Measurements from ENCODE around the gene PPP2R2C. TPM values are rescaled to one million over a fixed set of nuclear protein-coding genes. Genes with fewer than 3 reads are reported as not detected.

PPP2R2C gene
- total RNA-seq, 2 donors from 2014 or later: 0.14 to 0.41 TPM

- DNase-seq (ENCODE audit: low spot score) (no peak), ATAC-seq (ENCODE audit: insufficient number of reproducible peaks, low FRiP score, low read depth) (no peak)
- H3K9me3 ChIP-seq: no peaks in the 10 kb centered on the region
- no peaks in the 10 kb centered on the region for H3K27me3 ChIP-seq (replicated peaks; ENCODE audit: insufficient read depth)
- no peak overlapping the region for H3K4me3 ChIP-seq
- no peak overlapping the region for H3K27ac ChIP-seq
- no peaks in the 10 kb centered on the region for H3K36me3 ChIP-seq
- no peak for TF ChIP-seq CTCF (IDR thresholded peaks at IDR 0.05)
- H3K4me1 ChIP-seq (ENCODE audit: control insufficient read depth in 1 of 2, low read depth in 2 of 2): no peaks in the 10 kb centered on the region
Measured at GRCh38 chr4:6334203-6334887, 138.1 kb downstream of the PPP2R2C start.

GRCh38 chr4:6333301-6334202 is 138.9 kb downstream of the PPP2R2C start:
- ATAC-seq (ENCODE audit: insufficient number of reproducible peaks, low FRiP score, low read depth): no peak
- no peaks in the 10 kb centered on the region for H3K36me3 ChIP-seq
- no peaks in the 10 kb centered on the region for H3K27me3 ChIP-seq (replicated peaks; ENCODE audit: insufficient read depth)

GRCh38 chr4:6332669-6333050 is 139.8 kb downstream of the PPP2R2C start:
- H3K9me3 ChIP-seq: no peaks in the 10 kb centered on the region
- no peaks in the 10 kb centered on the region for H3K27me3 ChIP-seq (replicated peaks; ENCODE audit: insufficient read depth)
- TF ChIP-seq CTCF (IDR thresholded peaks at IDR 0.05): no peak
- no peak for DNase-seq (ENCODE audit: low spot score)
- no peak for ATAC-seq (ENCODE audit: insufficient number of reproducible peaks, low FRiP score, low read depth)
- no peaks in the 10 kb centered on the region for H3K4me1 ChIP-seq (ENCODE audit: control insufficient read depth in 1 of 2, low read depth in 2 of 2)
- no peak overlapping the region for H3K27ac ChIP-seq
- H3K36me3 ChIP-seq: no peaks in the 10 kb centered on the region
- H3K4me3 ChIP-seq: no peak overlapping the region

More at GRCh38 chr4:6333301-6334202, 138.9 kb downstream of the PPP2R2C start:
- Histone ChIP-seq H3K27ac (no peak overlapping the region), H3K4me3 (no peak overlapping the region), H3K4me1 (ENCODE audit: control insufficient read depth in 1 of 2, low read depth in 2 of 2) (no peaks in the 10 kb centered on the region), H3K9me3 (no peaks in the 10 kb centered on the region)
- peak; percentile 9 for TF ChIP-seq CTCF (IDR thresholded peaks at IDR 0.05)
- no peak for DNase-seq (ENCODE audit: low spot score)

- Histone ChIP-seq H3K27me3 (replicated peaks; ENCODE audit: insufficient read depth) (no peaks in the 10 kb centered on the region), H3K4me3 (no peak overlapping the region), H3K9me3 (no peaks in the 10 kb centered on the region), H3K4me1 (ENCODE audit: control insufficient read depth in 1 of 2, low read depth in 2 of 2) (no peaks in the 10 kb centered on the region), H3K36me3 (no peaks in the 10 kb centered on the region), H3K27ac (no peak overlapping the region)
- no peak for DNase-seq (ENCODE audit: low spot score)
- no peak for ATAC-seq (ENCODE audit: insufficient number of reproducible peaks, low FRiP score, low read depth)
- TF ChIP-seq CTCF (IDR thresholded peaks at IDR 0.05): peak; percentile 29
Measured at GRCh38 chr4:6332042-6332668, 140.3 kb downstream of the PPP2R2C start.

GRCh38 chr4:6331468-6331867 is 140.9 kb downstream of the PPP2R2C start:
- no peak for DNase-seq (ENCODE audit: low spot score)
- Histone ChIP-seq H3K27ac (no peak overlapping the region), H3K4me1 (ENCODE audit: control insufficient read depth in 1 of 2, low read depth in 2 of 2) (no peaks in the 10 kb centered on the region), H3K4me3 (no peak overlapping the region), H3K27me3 (replicated peaks; ENCODE audit: insufficient read depth) (no peaks in the 10 kb centered on the region), H3K9me3 (no peaks in the 10 kb centered on the region), H3K36me3 (no peaks in the 10 kb centered on the region)
- TF ChIP-seq CTCF (IDR thresholded peaks at IDR 0.05): no peak
- ATAC-seq (ENCODE audit: insufficient number of reproducible peaks, low FRiP score, low read depth): no peak
